GM23248 (cell line): ENCODE data around the gene TEAD1.

Experiments used
- EZH2 ChIP-seq: fragments of 200-600 bp; sonication (generic); IDR thresholded peaks from 2 replicates; pipeline ENCODE4 v1.6.1; 2018; ENCODE audit warnings: antibody characterized with exemption, mild to moderate bottlenecking; ENCODE audit not compliant: insufficient read depth, poor library complexity, severe bottlenecking
- EZH2phosphoT487 ChIP-seq: fragments of 200-600 bp; sonication (generic); IDR thresholded peaks from 2 replicates; pipeline ENCODE4 v1.6.1; 2018; ENCODE audit warnings: antibody characterized with exemption, moderate library complexity, mild to moderate bottlenecking, low read depth; ENCODE audit not compliant: insufficient read depth

DNA sequence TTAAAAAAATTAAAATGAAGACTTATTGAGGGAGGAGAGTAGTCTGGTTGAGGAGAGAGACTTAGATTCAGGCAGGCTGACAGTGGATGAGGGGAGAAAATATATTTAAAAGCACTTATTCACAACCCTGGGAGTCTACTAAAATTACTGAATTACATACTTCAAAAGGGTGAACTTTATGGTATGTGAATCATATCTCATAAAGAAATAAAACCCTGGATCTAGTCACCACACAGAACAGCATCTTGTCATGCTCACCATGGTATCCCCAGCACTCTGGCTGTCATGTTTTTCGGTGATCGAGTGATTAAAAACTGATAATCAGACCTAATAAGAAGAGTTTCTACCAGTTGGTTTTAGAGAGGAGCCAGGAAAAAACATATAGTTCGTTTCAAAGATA lies 11.0 kb downstream of the TEAD1 start:
- TF ChIP-seq EZH2 (no peak), EZH2phosphoT487 (no peak)
